T-helper 17 cell (primary cell): Measurements from ENCODE around the gene IQSEC3. TPM values are rescaled to one million over a fixed set of nuclear protein-coding genes. Genes with fewer than 3 reads are reported as not detected.
"Not testable (repeated sequence)": the region's sequence is repeated elsewhere in the genome, so short reads cannot be mapped to it uniquely, and the experiment has no call there.

ENCODE experiments used
- ATAC-seq: fragments of 150-1000 bp; cut with Tn5 transposase; 2 replicates; pipeline ENCODE4 v1.10.0; 2021; ENCODE audit warnings: mild to moderate bottlenecking, moderate library complexity
- DNase-seq, 3 donors: peaks; one replicate each; pipeline versions ENCODE4 v3.0.0 to v3.0.0-alpha.2; 2020 to 2021
- H3K9me3 ChIP-seq: one replicate; pipeline ENCODE4 v1.7.0; 2013; ENCODE audit warnings: low read length, mild to moderate bottlenecking; ENCODE audit not compliant: control insufficient read depth, poor library complexity, severe bottlenecking
- H3K27ac Mint-ChIP-seq: one replicate; pipeline ENCODE4 v1.8.0; 2022; ENCODE audit warnings: mild to moderate bottlenecking, moderate library complexity, mixed read lengths
- H3K27me3 Mint-ChIP-seq: one replicate; pipeline ENCODE4 v1.8.0; 2022; ENCODE audit warnings: mixed read lengths
- H3K36me3 Mint-ChIP-seq: one replicate; pipeline ENCODE4 v1.8.0; 2022; ENCODE audit warnings: low read depth, mixed read lengths
- H3K4me1 Mint-ChIP-seq: one replicate; pipeline ENCODE4 v1.8.0; 2022; ENCODE audit warnings: mild to moderate bottlenecking, mixed read lengths
- H3K4me3 Mint-ChIP-seq: one replicate; pipeline ENCODE4 v1.8.0; 2022; ENCODE audit warnings: mild to moderate bottlenecking, moderate library complexity, mixed read lengths
- total RNA-seq, 4 donors: library from RNA in 2 of 4; stranded (reverse) in 2 of 4; gene quantifications; one replicate each; pipeline ENCODE4 v1.2.3 and lab custom pipeline; 2022 to 2026

Gene IQSEC3
- total RNA-seq, 2 donors from 2014 or later, result 0.29 to 0.60 TPM

DNA sequence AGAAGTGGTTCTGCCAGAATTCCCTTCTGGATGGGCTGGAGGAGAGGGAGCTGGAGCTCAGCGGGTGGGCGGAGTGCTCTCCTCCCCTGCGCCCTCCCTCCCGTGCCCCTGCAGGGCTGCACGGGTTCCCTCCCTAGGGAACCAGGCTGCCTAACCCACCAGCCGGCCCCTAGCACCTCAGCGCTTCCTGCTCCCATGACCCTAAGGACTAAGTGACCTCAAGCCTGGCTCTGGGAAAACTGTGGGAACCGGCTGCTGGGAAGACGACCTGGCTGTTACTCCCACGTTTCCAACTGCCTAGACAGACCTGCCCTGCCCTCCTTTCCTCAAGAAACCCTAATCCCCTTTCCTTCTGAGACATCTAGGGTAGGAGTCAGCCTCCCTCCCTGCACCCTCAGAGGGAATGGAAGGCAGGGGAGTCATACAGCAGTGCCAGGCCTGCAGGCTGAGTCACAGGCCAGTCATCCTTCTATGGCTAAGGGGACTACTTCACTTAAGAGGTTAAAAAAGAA lies 115.9 kb downstream of the IQSEC3 start:
- H3K27me3 Mint-ChIP-seq, result peaks cover 40% of the 10 kb centered on the region
- no peak overlapping the region for H3K4me3 Mint-ChIP-seq
- H3K4me1 Mint-ChIP-seq, result peaks cover 12% of the 10 kb centered on the region
- no peak for ATAC-seq
- H3K36me3 Mint-ChIP-seq, result peaks cover 4% of the 10 kb centered on the region
- H3K9me3 ChIP-seq, result no peaks in the 10 kb centered on the region
- H3K27ac Mint-ChIP-seq, result no peak overlapping the region
- no peak for DNase-seq

DNA sequence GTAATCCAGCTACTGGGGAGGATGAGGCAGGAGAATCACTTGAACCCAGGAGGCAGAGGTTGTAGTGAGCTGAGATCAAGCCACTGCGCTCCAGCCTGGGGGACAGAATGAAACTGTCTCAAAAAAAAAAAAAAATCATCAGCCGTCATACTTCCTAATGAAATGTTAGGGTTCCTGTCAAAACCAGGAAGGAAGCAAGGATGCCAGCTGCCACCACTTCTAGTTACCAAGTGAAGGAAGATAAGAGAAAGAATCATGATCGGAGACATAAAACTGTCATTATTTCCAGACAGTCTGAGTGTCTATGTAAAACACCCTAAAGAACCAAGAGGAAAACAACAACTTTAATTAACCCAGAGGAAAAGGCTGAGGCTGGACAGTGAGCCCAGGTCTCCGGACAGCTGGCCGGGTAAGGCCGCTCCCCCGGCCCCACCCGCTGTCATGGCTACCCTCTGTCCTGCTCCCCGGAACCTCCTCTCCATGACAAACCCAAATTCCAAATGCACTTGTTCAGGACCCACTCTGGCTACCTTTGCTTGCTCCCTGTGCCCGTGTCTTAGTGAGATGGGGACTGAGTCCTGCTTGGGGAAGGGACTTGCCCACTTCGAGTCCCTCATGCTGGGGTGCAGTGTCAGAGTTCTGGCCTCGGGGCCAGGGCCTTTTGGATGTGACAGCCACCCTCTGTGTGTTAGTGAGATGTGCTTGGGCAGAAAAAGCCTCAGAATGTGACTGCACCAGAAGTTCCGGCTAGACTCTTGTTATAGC lies 118.4 kb downstream of the IQSEC3 start:
- no peaks in the 10 kb centered on the region for H3K36me3 Mint-ChIP-seq

DNA sequence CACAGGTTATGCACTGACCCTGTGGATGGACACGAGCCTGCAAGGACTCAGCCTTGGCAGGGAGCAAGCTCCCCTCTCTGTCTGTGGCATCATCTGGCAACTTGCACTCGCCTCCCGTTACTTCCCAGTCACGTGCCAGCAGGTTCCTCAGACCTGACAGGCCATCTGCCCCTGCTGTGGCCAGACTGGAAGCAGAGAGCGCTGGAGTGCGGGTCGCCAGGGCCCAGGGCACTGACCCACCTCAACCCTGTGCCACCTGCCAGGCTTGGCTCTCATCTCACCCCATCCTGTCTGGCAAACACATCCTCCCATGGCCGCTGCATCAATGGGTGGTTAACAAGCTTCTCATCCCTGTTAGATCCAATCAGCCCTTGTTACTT lies 119.0 kb downstream of the IQSEC3 start:
- DNase-seq (no peak), ATAC-seq (no peak)
- H3K27ac Mint-ChIP-seq, result no peak overlapping the region
- H3K27me3 Mint-ChIP-seq, result peaks cover 30% of the 10 kb centered on the region
- H3K4me1 Mint-ChIP-seq, result peaks cover 8% of the 10 kb centered on the region
- H3K4me3 Mint-ChIP-seq, result no peak overlapping the region
- H3K9me3 ChIP-seq, result no peaks in the 10 kb centered on the region
- no peaks in the 10 kb centered on the region for H3K36me3 Mint-ChIP-seq

More for the DNA sequence above, 118.4 kb downstream of the IQSEC3 start:
- ATAC-seq, result no peak
- Mint-ChIP-seq H3K4me3 (no peak overlapping the region), H3K27ac (no peak overlapping the region), H3K27me3 (peaks cover 26% of the 10 kb centered on the region), H3K4me1 (peaks cover 13% of the 10 kb centered on the region)
- DNase-seq, result no peak
- H3K9me3 ChIP-seq, result no peaks in the 10 kb centered on the region

DNA sequence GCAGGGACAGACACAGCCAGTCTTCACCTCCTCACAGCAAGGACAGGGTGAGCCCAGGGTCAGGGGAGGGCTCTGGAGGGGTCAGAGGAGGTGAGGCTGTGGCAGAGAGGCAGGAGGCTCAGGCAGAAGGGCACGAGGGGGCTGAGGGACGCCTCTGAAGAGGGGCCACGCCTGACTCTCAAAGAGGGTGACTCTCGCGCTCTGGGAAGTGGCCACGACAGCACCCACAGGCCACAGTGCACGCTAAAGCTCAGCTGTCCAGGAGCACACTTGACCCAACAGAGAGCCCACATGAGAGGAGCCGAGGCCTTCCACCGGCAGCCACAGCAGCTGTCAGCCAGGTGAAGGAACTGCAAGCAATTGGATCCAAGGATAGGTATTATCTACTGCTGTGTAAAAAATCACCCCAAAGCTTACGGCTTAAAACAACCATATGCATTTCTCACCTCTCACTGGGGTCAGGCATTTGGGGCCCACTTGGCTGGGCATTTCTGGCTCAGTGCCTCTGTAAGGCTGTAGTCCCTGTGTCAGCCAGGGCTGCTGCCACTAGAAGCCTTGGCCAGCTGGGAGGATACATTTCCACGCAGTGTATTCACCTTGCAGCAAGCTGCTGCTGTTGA lies 119.5 kb downstream of the IQSEC3 start:
- Mint-ChIP-seq H3K27ac (no peak overlapping the region), H3K4me1 (peaks cover 8% of the 10 kb centered on the region), H3K4me3 (no peak overlapping the region), H3K36me3 (no peaks in the 10 kb centered on the region), H3K27me3 (peaks cover 35% of the 10 kb centered on the region)
- H3K9me3 ChIP-seq, result no peaks in the 10 kb centered on the region
- no peak for DNase-seq
- ATAC-seq, result no peak

DNA sequence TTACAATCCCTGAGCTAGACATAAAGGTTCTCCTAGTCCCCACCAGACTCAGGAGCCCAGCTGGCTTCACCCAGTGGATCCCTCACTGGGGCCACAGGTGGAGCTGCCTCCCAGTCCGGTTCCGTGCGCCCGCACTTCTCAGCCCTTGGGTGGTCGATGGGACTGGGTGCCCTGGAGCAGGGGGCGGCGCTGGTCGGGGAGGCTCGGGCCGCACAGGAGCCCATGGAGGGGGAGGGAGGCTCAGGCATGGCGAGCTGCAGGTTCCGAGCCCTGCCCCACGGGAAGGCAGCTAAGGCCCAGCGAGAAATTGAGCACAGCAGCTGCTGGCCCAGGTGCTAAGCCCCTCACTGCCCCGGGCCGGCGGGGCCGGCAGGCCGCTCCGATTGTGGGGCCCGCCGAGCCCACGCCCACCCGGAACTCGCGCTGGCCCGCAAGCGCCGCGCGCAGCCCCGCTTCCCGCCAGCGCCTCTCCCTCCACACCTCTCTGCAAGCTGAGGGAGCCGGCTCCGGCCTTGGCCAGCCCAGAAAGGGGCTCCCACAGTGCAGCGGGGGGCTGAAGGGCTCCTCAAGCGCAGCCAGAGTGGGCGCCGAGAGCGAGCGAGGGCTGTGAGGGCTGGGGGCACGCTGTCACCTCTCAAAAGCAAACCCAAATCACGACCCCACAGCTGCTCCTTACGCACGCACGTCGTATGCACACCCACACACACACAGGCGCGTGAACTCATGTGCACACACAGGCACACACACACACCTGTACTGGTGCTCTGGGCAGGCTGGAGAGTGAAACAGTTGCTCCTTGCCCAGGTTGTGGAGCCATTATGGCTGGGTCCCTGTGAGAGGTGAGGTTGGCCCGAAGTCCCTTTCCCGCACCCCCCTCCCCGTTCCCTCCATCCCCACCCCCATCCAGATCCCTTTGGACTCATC lies 121.7 kb downstream of the IQSEC3 start:
- ATAC-seq, result peak; percentile 37
- not testable (repeated sequence) for DNase-seq, H3K9me3 ChIP-seq, H3K36me3 Mint-ChIP-seq, H3K4me1 Mint-ChIP-seq, H3K27ac Mint-ChIP-seq
- Mint-ChIP-seq H3K27me3 (peaks cover 46% of the 10 kb centered on the region), H3K4me3 (peak overlapping the region; percentile 89)

DNA sequence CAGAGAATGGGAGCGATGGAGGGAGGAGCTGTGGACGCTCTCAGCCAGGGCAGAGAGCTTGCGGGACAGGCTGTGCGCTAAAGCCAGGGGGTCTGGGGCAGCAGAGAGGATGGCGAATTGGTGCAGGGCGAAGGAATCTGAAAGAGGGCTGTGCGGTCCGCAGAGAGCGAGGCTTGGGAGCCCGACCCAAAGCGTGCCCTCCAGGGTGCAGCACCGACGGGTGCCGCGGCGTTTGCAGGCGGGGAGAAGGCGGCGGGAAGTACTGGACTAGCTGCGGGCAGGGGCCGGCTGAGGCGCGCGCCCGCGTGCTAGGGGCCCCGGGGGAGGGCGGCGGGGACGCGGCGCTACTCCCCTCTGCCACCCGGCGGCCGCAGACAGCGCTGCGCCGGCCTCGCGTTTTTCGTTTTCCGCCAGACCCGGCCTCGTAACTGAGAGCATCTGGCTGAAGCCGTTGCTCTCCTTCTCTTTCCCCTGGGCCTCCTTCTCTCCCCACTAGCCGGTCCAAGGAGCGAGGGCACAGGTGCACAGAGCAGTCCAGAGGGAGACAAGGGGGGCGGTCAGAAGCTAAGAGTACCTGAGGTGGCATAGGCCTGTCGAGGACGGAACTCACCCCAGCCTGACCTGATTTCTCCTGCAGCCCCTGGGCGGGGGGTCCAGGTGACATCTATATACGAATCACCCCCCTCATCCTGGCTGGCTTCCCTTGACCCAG lies 122.5 kb downstream of the IQSEC3 start:
- Mint-ChIP-seq H3K36me3 (no peaks in the 10 kb centered on the region), H3K4me1 (peaks cover 5% of the 10 kb centered on the region), H3K4me3 (peak overlapping the region; percentile 89), H3K27ac (no peak overlapping the region), H3K27me3 (peaks cover 54% of the 10 kb centered on the region)
- no peaks in the 10 kb centered on the region for H3K9me3 ChIP-seq
- ATAC-seq (peak; percentile 81), DNase-seq (peak in 1 of 3 donors; percentile 22)

DNA sequence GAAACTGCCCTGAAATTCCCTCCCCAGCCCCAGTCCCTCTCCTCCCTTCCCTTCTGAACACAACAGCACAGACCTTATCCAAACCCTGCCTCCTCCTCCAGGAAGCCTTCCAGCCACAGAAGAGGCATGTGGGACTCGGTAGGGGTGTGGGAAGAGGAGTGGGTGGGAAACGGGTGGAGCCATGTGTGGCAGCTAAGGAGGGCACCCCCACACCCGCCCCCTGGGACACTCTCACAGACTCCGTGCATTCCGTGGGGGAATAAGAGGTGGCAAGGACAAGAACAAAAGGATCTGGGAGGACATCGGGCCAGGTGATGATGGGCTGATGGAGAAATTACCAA lies 123.0 kb downstream of the IQSEC3 start:
- H3K27ac Mint-ChIP-seq, result no peak overlapping the region
- H3K4me3 Mint-ChIP-seq, result no peak overlapping the region
- DNase-seq, result no peak
- peaks cover 5% of the 10 kb centered on the region for H3K4me1 Mint-ChIP-seq
- no peaks in the 10 kb centered on the region for H3K36me3 Mint-ChIP-seq
- no peaks in the 10 kb centered on the region for H3K9me3 ChIP-seq
- H3K27me3 Mint-ChIP-seq, result peaks cover 58% of the 10 kb centered on the region
- no peak for ATAC-seq

DNA sequence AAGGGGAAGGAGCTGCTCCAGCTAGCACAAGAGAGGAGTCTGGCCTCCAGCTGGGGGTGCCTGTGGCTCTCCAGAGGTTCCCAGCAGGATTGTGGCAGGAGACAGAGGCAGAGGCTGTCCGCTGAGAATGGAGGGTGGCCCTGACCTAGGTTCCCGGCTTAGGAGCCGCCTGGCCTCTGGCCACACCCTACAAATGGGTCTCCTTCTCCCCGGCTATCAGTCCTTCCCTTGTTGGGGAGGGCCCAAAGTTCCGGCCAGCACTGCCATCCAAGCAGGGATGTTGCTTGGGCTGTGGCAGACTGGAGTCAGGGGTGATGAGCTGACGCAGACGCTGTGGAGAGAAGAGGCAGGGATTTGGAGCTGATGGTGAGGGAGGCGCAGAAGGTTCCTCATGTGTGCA lies 124.3 kb downstream of the IQSEC3 start:
- Mint-ChIP-seq H3K27ac (no peak overlapping the region), H3K4me3 (no peak overlapping the region), H3K27me3 (peaks cover 52% of the 10 kb centered on the region), H3K36me3 (no peaks in the 10 kb centered on the region), H3K4me1 (peaks cover 5% of the 10 kb centered on the region)
- DNase-seq (no peak), ATAC-seq (no peak)
- no peaks in the 10 kb centered on the region for H3K9me3 ChIP-seq

DNA sequence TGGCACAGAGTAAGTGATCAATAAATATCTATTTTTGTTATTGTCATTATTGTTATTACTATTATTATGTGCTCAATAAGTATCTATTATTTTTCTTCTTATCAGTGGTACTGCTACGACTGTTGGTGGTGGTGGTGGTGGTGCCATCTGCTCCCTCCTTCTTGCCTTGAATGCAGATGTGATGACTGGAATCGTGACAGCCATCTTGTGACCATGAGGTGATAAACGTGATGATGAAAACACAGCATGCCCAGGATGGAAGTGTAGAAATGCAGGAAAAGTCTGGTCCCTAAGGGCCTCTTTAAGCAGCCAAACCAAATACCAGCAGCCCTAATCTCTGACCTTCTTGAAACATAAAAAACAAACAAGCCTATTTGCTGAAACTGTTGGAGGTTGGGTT lies 125.0 kb downstream of the IQSEC3 start:
- Mint-ChIP-seq H3K36me3 (no peaks in the 10 kb centered on the region), H3K27me3 (peaks cover 52% of the 10 kb centered on the region), H3K4me1 (peaks cover 5% of the 10 kb centered on the region), H3K27ac (no peak overlapping the region), H3K4me3 (no peak overlapping the region)
- ATAC-seq, result no peak
- H3K9me3 ChIP-seq, result peaks cover under 1% of the 10 kb centered on the region
- no peak for DNase-seq

DNA sequence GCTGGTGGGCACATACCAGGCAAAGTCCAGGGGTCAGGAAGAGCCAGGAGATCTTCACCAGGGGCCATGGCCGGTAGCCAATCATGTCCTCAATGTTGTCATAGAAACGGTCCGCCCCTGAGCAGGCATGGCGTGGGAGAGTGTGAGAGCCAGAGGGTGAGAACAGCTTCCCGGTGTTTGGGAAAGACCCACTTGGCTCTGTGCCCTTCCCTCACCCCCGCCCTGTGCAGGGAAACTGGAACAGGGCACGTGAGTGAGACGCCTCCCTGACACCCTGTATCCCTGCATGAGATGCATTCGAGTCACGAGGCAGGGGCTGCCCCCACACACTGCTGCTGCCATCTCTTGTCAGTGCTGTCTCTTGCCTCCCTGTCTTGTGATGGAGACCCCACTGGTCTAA lies 126.7 kb downstream of the IQSEC3 start:
- no peak for DNase-seq
- no peak for ATAC-seq
- Mint-ChIP-seq H3K27me3 (peaks cover 47% of the 10 kb centered on the region), H3K36me3 (peaks cover 2% of the 10 kb centered on the region), H3K4me3 (no peak overlapping the region), H3K27ac (no peak overlapping the region), H3K4me1 (peaks cover 5% of the 10 kb centered on the region)
- H3K9me3 ChIP-seq, result peaks cover 3% of the 10 kb centered on the region

DNA sequence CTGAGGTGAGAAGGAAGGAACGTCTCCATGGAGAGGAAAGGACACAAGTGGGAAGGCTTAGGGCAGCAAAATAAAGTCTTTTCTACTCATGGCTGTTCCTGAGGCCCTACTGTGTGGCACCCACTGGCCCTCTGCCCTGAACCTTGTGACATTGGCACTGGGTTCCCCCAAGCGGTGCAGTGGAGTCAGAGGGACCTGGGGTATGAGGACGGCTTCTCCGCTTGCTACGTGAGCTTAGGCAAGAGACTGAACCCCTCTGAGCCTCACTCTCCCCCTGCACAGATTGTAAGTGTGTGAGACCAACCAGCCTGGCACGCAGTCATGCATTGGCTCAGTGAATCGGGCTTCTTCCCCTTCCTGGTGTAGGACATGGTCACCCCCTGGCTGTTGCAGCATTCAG lies 127.7 kb downstream of the IQSEC3 start:
- Mint-ChIP-seq H3K4me1 (peaks cover under 1% of the 10 kb centered on the region), H3K36me3 (peaks cover 2% of the 10 kb centered on the region), H3K27me3 (peaks cover 49% of the 10 kb centered on the region), H3K4me3 (no peak overlapping the region), H3K27ac (no peak overlapping the region)
- ATAC-seq (no peak), DNase-seq (no peak)
- peaks cover 3% of the 10 kb centered on the region for H3K9me3 ChIP-seq

DNA sequence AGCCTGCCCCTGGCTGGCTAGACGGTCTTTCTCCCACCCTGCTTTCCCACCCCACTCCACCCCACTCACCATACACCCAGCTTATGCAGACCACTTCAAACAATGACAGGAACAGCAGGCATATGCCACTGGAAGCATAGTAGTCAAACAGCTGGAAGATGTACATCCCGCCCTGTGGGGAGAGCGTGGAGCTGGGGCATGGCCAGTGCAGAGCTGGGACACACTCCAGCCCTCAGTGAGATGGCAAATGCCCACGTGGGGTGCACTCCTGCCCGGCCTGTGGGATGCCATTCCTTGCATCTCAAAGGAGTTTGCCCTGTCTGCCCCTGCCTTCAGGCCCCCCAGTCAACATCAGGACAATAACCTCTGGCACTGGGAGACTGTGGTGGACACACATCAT lies 128.6 kb downstream of the IQSEC3 start:
- Mint-ChIP-seq H3K27me3 (peaks cover 49% of the 10 kb centered on the region), H3K36me3 (peaks cover 2% of the 10 kb centered on the region)

DNA sequence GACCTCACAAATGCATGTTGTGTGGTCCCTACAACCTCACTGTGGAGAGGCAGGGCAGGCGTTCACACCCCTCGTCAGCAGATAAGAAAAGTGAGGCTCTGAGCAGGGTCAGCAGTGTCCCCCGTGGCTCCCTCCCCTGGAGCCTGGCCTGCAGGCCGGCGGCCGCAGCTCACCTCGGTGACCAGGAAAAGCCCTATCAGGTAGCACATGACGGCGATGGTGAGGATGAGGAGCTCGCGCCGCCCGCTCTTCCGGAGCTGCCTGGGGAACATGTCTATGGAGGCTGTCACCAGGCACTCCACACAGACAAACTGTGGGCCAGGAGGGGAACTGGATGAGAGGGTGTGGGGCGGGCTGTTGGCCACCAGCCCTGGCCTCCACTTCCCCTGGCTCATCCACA lies 129.4 kb downstream of the IQSEC3 start:
- Mint-ChIP-seq H3K4me3 (no peak overlapping the region), H3K27me3 (peaks cover 50% of the 10 kb centered on the region), H3K36me3 (peaks cover 2% of the 10 kb centered on the region), H3K27ac (no peak overlapping the region), H3K4me1 (peaks cover 1% of the 10 kb centered on the region)
- DNase-seq, result no peak
- peaks cover 3% of the 10 kb centered on the region for H3K9me3 ChIP-seq
- ATAC-seq, result no peak

More for the DNA sequence above, 128.6 kb downstream of the IQSEC3 start:
- H3K27ac Mint-ChIP-seq, result no peak overlapping the region
- no peak for ATAC-seq
- H3K9me3 ChIP-seq, result peaks cover 3% of the 10 kb centered on the region
- no peak overlapping the region for H3K4me3 Mint-ChIP-seq
- DNase-seq, result no peak
- no peaks in the 10 kb centered on the region for H3K4me1 Mint-ChIP-seq
